ENCODE data around the gene DMBX1.

DMBX1 gene

DNA sequence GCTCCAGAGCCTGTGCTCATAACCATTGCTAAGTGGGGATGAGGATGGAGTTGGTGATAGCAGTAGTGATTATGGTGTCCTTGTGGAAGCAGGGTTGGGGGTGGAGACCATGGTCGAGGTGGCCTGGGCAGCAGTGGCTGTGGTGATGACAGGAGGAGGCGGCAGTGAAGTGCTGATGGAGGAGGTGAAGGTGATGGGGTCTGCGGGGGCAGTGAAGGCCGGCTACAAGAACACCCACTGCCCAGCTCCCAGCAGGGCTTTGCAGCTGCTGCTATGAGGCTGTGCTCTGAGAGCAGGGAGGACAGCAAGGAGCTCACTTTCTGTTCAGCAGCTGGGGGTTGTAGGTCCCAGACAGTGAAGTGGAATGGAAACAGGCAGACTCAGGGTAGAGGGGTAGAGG, 15.6 kb upstream of the DMBX1 start:
- Histone ChIP-seq H3K4me1 (ENCODE audit: control insufficient read depth, insufficient read depth, low read length, unreplicated experiment) (no peaks in the 10 kb centered on the region), H3K4me3 (ENCODE audit: low read depth, low read length) (no peak overlapping the region), H3K79me2 (ENCODE audit: control insufficient read depth, insufficient read depth, low read length, unreplicated experiment) (no peaks in the 10 kb centered on the region), H3K27me3 (ENCODE audit: insufficient read depth, low read length) (peaks cover 9% of the 10 kb centered on the region; the same call in 1 of the 2 replicates), H3K27ac (ENCODE audit: low read depth, low read length) (no peak overlapping the region), H3K36me3 (ENCODE audit: insufficient read depth, low read length) (no peaks in the 10 kb centered on the region), H2AFZ (ENCODE audit: low read length, unreplicated experiment) (no peak overlapping the region)

DNA sequence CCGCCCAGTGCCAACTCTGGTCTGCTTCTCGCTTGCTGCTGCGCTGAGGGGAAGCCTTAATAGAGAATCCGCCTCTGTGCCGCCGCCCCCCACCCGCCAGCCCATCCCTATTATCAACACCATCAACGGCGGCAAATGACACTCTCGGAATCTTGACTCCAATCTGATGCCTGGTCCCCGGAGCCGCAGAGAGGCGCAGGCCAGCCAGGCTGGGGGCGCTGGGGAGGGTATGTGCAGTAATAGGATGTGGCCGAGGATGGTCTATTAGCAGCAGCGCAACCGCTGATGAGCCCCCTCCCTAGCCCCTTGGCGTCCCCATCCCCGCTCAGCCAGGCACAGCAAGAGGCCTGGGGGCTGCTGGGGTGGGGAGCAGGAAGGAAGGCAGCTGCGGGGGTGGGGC, 15.1 kb upstream of the DMBX1 start:
- Histone ChIP-seq H2AFZ (ENCODE audit: low read length, unreplicated experiment) (no peak overlapping the region), H3K27me3 (ENCODE audit: insufficient read depth, low read length) (peaks cover 9% of the 10 kb centered on the region; the same call in 1 of the 2 replicates), H3K27ac (ENCODE audit: low read depth, low read length) (no peak overlapping the region), H3K4me1 (ENCODE audit: control insufficient read depth, insufficient read depth, low read length, unreplicated experiment) (no peaks in the 10 kb centered on the region), H3K79me2 (ENCODE audit: control insufficient read depth, insufficient read depth, low read length, unreplicated experiment) (no peaks in the 10 kb centered on the region), H3K36me3 (ENCODE audit: insufficient read depth, low read length) (no peaks in the 10 kb centered on the region), H3K4me3 (ENCODE audit: low read depth, low read length) (no peak overlapping the region)

DNA sequence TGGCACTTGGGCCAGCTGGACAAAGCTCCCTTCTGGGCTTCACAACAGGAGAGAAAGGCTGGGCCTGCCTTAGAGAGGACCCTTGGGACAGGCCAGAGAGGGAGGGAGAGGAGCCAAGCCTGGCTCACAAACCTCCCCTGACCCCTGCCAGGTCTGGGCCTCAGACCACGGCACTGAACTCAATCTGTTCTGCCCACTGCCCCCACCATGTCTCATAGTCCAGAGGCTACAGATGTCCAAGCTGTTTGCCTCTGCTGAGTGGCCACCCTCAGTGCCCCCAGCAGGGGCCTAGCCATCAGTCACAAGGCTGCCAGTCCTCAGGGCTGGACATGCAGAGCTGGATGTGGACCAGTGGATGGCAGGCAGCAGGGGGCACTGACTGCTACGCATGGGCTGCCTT, 13.0 kb upstream of the DMBX1 start:
- H3K79me2 ChIP-seq (ENCODE audit: control insufficient read depth, insufficient read depth, low read length, unreplicated experiment), result no peaks in the 10 kb centered on the region
- no peak overlapping the region for H2AFZ ChIP-seq (ENCODE audit: low read length, unreplicated experiment)
- H3K36me3 ChIP-seq (ENCODE audit: insufficient read depth, low read length), result no peaks in the 10 kb centered on the region
- no peaks in the 10 kb centered on the region for H3K27me3 ChIP-seq (ENCODE audit: insufficient read depth, low read length)
- no peak overlapping the region for H3K4me3 ChIP-seq (ENCODE audit: low read depth, low read length)
- H3K27ac ChIP-seq (ENCODE audit: low read depth, low read length), result no peak overlapping the region
- H3K4me1 ChIP-seq (ENCODE audit: control insufficient read depth, insufficient read depth, low read length, unreplicated experiment), result no peaks in the 10 kb centered on the region

DNA sequence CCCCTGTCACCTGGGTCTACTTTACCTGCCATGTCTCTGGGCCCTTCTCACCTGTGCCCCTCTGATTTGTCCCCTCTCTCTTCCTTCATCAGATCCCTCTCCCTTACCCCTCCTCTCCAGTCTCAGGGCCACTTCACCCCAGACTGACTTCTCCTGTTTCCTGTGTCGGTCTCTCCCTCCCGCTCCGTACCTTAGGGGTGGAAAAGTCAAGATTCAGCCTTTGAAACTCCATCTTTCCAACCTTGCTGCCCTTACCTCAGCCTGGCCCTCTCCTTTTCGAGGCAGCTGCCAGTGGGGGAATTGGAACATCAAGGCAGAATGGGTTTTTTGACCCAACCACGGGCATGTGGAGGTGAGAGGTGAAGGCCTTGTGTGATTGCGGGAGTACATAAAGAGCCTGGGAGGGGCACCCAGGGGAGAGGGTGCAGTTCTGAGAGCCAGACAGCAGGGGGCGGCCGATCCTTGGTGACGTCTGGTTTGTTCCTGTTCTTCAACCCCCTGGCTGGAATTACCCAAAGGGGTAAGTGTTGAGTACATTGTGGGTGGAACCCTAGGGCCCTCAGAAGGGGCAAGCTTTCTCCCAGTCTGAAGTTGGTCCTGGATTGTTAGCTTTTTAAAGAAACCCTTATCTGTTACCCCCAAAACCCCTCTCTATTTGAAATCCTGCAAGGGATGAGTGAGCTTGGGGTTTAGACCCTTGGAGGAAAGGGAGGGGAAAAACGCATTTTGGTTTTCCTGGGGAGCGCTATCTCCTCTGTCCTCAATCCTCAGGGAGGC, 12.3 kb upstream of the DMBX1 start:
- Histone ChIP-seq H3K36me3 (ENCODE audit: insufficient read depth, low read length) (no peaks in the 10 kb centered on the region), H3K79me2 (ENCODE audit: control insufficient read depth, insufficient read depth, low read length, unreplicated experiment) (no peaks in the 10 kb centered on the region), H3K4me3 (ENCODE audit: low read depth, low read length) (no peak overlapping the region), H3K27ac (ENCODE audit: low read depth, low read length) (no peak overlapping the region), H3K27me3 (ENCODE audit: insufficient read depth, low read length) (no peaks in the 10 kb centered on the region), H2AFZ (ENCODE audit: low read length, unreplicated experiment) (no peak overlapping the region), H3K4me1 (ENCODE audit: control insufficient read depth, insufficient read depth, low read length, unreplicated experiment) (no peaks in the 10 kb centered on the region)

DNA sequence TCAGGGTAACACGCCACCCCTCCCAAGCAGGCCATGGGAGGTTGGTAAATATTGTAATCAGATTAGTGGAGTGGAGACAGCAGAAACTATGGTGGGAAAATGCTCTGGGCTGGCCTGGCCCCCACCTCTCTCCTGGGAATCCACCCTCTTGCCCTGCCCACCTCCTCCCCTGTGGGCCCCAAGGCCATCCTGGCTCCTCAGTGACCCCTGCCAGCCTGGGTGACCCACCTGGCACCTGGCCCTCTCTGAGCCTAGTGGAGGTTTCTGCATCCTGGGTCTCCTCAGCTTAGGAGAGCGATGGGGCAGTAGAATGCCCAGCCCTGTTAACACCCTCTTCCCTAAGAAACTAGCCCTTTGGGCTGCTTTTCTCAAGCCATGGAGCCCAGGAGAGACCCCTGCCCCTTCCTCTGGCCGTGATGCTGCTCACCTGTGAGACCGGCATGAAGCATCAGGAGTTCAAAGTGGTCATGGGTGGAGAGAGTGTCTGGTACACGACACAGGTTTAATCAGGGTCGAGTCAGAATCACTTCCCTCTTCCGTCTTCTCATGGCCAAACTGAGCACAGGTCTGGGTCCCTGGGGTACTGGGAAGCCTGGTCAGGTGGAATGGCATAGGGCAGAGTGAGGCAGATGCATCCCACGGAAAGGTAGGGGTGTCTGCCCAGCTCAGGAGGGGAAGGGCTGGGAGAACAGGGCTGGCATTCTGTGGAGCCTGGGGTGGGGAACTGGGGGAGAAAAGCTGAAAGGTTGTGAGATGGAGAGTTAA, 10.7 kb upstream of the DMBX1 start:
- Histone ChIP-seq H3K27me3 (ENCODE audit: insufficient read depth, low read length) (peaks cover 8% of the 10 kb centered on the region; the same call in 1 of the 2 replicates), H3K79me2 (ENCODE audit: control insufficient read depth, insufficient read depth, low read length, unreplicated experiment) (no peaks in the 10 kb centered on the region), H3K4me1 (ENCODE audit: control insufficient read depth, insufficient read depth, low read length, unreplicated experiment) (no peaks in the 10 kb centered on the region), H3K36me3 (ENCODE audit: insufficient read depth, low read length) (no peaks in the 10 kb centered on the region), H3K27ac (ENCODE audit: low read depth, low read length) (no peak overlapping the region), H2AFZ (ENCODE audit: low read length, unreplicated experiment) (no peak overlapping the region), H3K4me3 (ENCODE audit: low read depth, low read length) (no peak overlapping the region)

DNA sequence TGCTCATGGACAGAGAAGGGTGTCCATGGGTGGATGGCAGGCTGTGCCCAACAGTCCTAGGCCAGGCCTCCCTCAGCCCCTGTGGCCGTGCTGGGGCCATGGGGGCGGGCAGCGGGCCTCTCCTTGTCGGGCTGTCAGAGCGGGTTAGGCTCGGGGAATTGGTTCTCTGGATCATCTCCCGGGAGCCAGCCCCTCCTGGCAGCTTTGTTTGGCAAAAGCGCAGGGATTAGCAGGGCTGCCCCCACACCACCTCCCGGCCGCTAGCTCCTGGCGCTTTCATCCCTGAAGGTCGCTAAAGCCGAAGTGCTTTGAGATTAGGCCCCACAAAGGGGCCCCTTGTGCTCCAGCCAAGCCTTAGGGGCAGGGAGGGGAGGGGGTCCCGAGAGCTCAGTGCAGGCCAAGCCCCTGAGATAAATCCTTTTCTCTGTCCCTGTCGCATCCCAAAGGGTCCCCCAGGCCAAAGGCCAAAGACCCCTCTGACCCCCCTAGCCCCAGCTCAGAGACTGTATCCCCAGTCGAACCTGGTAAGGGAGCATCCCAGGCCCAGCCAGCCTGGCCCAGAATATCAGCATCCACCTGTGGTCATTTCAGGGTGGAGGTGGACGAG, 9.8 kb upstream of the DMBX1 start:
- Histone ChIP-seq H3K4me3 (ENCODE audit: low read depth, low read length) (no peak overlapping the region), H2AFZ (ENCODE audit: low read length, unreplicated experiment) (no peak overlapping the region), H3K27me3 (ENCODE audit: insufficient read depth, low read length) (peaks cover 15% of the 10 kb centered on the region), H3K36me3 (ENCODE audit: insufficient read depth, low read length) (no peaks in the 10 kb centered on the region), H3K79me2 (ENCODE audit: control insufficient read depth, insufficient read depth, low read length, unreplicated experiment) (no peaks in the 10 kb centered on the region), H3K27ac (ENCODE audit: low read depth, low read length) (no peak overlapping the region), H3K4me1 (ENCODE audit: control insufficient read depth, insufficient read depth, low read length, unreplicated experiment) (no peaks in the 10 kb centered on the region)

DNA sequence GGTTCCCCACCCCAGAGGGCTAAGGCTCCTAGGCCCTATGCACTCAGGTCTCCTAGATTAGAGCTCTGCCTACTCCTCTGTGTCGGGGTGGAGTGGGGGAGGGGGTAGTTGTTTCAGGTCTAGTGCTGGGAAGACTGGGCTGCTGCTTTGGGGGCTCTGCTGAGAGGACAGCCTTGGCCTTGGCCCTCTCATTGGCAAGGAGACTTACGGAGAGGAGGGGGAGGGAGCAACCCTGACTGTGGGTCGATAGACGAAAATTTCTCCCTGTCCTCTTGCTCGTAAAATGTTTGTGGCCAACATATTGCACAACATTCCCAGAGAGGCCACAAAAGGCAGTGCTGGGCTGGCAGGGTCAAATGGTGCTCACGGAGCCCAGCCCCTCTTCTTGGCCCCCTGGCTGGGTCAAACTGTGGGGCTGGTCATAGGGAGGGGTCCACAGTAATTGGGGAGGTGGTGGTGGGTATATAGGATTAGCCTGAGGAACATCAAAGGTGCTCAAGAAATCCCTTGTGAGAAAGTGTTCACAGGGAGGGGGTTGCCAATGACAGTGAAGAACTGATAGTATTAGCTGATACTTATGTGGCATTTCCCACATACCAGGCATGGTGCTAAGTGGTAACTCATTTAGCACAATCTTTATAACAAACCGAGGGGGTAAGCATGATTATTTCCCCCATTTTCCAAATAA, 8.5 kb upstream of the DMBX1 start:
- Histone ChIP-seq H3K36me3 (ENCODE audit: insufficient read depth, low read length) (no peaks in the 10 kb centered on the region), H3K27me3 (ENCODE audit: insufficient read depth, low read length) (peaks cover 26% of the 10 kb centered on the region), H3K4me1 (ENCODE audit: control insufficient read depth, insufficient read depth, low read length, unreplicated experiment) (no peaks in the 10 kb centered on the region), H2AFZ (ENCODE audit: low read length, unreplicated experiment) (no peak overlapping the region), H3K4me3 (ENCODE audit: low read depth, low read length) (no peak overlapping the region), H3K79me2 (ENCODE audit: control insufficient read depth, insufficient read depth, low read length, unreplicated experiment) (no peaks in the 10 kb centered on the region), H3K27ac (ENCODE audit: low read depth, low read length) (no peak overlapping the region)

DNA sequence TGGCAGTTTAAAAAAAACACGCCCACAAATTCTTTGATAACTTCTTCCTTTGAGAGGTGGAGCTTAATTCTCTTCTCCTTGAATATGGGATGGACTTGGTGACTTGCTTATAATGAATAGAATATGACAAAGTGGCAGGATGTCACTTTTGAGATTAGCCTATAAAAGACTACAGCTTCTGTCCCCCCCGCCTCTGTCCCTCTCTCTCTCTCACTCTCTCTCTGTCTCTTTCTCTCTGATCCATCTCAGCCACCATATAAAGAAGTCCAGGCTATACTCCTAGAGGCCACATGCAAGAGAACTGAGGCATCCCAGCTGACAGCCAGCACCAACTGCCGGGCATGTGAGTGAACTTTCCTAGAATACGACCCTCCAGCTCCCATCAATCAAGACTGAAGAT, 7.7 kb upstream of the DMBX1 start:
- Histone ChIP-seq H3K79me2 (ENCODE audit: control insufficient read depth, insufficient read depth, low read length, unreplicated experiment) (no peaks in the 10 kb centered on the region), H3K4me3 (ENCODE audit: low read depth, low read length) (no peak overlapping the region), H3K27me3 (ENCODE audit: insufficient read depth, low read length) (peaks cover 35% of the 10 kb centered on the region), H3K27ac (ENCODE audit: low read depth, low read length) (no peak overlapping the region), H2AFZ (ENCODE audit: low read length, unreplicated experiment) (no peak overlapping the region), H3K4me1 (ENCODE audit: control insufficient read depth, insufficient read depth, low read length, unreplicated experiment) (no peaks in the 10 kb centered on the region), H3K36me3 (ENCODE audit: insufficient read depth, low read length) (no peaks in the 10 kb centered on the region)

DNA sequence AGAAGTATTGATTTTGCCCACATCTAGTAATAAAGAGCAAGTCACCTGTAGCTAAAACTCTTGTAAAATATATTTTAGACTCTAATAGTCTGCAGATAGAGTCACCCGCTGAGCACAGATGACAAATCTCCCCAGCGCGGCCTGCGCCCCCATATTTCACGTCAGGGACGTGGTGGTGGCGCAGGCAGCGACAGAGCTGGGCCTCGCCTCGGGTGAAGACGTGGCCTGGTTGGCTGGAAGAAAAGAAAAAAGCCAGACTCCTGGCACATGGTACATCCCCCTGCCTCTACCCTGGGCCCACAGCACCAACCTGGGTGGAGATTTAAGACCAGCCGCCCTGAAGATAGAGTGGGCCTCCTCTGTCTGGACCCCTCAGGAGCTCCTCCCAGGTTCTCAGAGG, 6.0 kb upstream of the DMBX1 start:
- H3K27ac ChIP-seq (ENCODE audit: low read depth, low read length), result no peak overlapping the region
- H3K36me3 ChIP-seq (ENCODE audit: insufficient read depth, low read length), result no peaks in the 10 kb centered on the region
- H3K79me2 ChIP-seq (ENCODE audit: control insufficient read depth, insufficient read depth, low read length, unreplicated experiment), result no peaks in the 10 kb centered on the region
- peaks cover 51% of the 10 kb centered on the region for H3K27me3 ChIP-seq (ENCODE audit: insufficient read depth, low read length)
- no peak overlapping the region for H3K4me3 ChIP-seq (ENCODE audit: low read depth, low read length)
- H2AFZ ChIP-seq (ENCODE audit: low read length, unreplicated experiment), result no peak overlapping the region
- H3K4me1 ChIP-seq (ENCODE audit: control insufficient read depth, insufficient read depth, low read length, unreplicated experiment), result no peaks in the 10 kb centered on the region

DNA sequence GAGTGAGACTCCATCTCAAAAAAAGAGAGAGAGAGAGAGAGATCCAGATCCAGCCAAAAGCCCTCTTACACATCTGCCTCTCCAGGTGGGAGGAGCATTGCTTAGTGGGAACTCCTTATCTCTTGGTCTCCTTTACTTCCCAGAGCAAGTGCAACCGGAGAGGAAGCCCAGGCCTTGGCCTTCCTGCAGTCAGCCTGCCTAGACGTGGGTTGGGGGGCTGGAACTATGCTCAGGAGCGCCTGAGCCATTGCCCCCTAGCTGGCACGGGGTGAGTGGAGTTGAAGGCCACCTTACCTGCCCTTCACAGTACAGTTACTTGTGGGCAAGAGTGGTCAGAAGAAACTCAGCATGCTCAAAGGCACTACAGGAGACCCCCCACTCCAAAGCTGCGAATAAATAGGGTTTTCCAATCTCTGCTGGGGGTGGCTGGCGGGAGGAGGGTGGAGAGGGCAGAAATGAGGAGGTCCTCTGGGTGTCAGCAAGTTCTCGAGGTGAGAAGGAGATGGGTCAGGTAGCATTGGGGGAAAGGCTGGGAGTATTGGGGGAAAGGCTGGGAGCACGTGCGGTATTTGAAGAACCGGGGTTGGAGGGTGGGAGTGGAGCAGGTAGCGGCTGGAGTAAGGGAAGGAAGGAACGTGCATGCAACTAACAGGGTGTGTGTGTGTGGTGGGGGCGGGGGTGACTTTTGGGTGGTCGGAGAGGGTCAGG, 4.7 kb upstream of the DMBX1 start:
- no peaks in the 10 kb centered on the region for H3K4me1 ChIP-seq (ENCODE audit: control insufficient read depth, insufficient read depth, low read length, unreplicated experiment)
- no peak overlapping the region for H3K4me3 ChIP-seq (ENCODE audit: low read depth, low read length)
- H3K79me2 ChIP-seq (ENCODE audit: control insufficient read depth, insufficient read depth, low read length, unreplicated experiment), result no peaks in the 10 kb centered on the region
- no peak overlapping the region for H2AFZ ChIP-seq (ENCODE audit: low read length, unreplicated experiment)
- H3K36me3 ChIP-seq (ENCODE audit: insufficient read depth, low read length), result no peaks in the 10 kb centered on the region
- no peak overlapping the region for H3K27ac ChIP-seq (ENCODE audit: low read depth, low read length)
- H3K27me3 ChIP-seq (ENCODE audit: insufficient read depth, low read length), result peaks cover 65% of the 10 kb centered on the region
